Peyer's patch (tissue), 4 donors: ENCODE measurements around the gene PEF1.

Source experiments
- CTCF ChIP-seq, 6 experiments: fragments of 450-650 bp in 4 of 6; fragments of 200-600 bp in 2 of 6; sonication (generic) in 1 of 6; IDR thresholded peaks; one replicate each; pipeline ENCODE4 v1.5.1; 2017 to 2019; ENCODE audit warnings: antibody characterized with exemption in 6 of 6, mild to moderate bottlenecking in 3 of 6, moderate library complexity in 1 of 6
- POLR2A ChIP-seq, 2 donors: fragments of 450-650 bp; IDR thresholded peaks; one replicate each; pipeline ENCODE4 v1.5.1; 2017; ENCODE audit warnings: antibody characterized with exemption in 2 of 2, mild to moderate bottlenecking in 2 of 2, moderate library complexity in 2 of 2

GRCh38 chr1:31669433-31669785 is 24.7 kb upstream of the PEF1 start:
- TF ChIP-seq CTCF (IDR thresholded peaks at IDR 0.05) (no peak), POLR2A (IDR thresholded peaks at IDR 0.05) (no peak)
